ENCODE measurements around the gene LACC1. TPM values are rescaled to one million over a fixed set of nuclear protein-coding genes. Genes with fewer than 3 reads are reported as not detected.
A peak's percentile ranks its signal among the peaks of the same experiment; 100 is the strongest.

LACC1 gene
- total and polyA plus RNA-seq, 9 donors = 2.0 to 7.3 (median 5.3) TPM

DNA sequence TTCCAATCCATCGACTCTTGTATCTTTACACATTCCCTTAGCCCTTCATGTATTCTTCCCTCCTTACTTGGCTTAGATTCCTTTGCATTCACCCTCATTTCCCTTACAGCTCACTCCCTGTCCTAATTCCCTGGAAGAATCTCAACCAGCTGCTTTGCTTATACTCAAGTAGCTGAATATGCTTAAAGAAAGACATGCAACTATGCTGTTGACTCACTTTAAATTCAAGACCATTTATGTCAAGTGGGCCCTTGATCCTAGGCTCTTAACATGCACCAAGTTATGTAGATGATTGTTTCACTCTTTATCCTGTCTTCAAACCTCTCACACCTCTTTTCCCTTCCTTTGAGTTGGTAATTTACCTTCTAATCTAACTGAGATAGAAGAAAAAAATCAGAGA lies 7.5 kb upstream of the LACC1 start:
- TF ChIP-seq POLR2A (IDR thresholded peaks at IDR 0.05) = no peak
- no peak for TF ChIP-seq EP300 (IDR thresholded peaks at IDR 0.05)
- TF ChIP-seq, protein P1, sequence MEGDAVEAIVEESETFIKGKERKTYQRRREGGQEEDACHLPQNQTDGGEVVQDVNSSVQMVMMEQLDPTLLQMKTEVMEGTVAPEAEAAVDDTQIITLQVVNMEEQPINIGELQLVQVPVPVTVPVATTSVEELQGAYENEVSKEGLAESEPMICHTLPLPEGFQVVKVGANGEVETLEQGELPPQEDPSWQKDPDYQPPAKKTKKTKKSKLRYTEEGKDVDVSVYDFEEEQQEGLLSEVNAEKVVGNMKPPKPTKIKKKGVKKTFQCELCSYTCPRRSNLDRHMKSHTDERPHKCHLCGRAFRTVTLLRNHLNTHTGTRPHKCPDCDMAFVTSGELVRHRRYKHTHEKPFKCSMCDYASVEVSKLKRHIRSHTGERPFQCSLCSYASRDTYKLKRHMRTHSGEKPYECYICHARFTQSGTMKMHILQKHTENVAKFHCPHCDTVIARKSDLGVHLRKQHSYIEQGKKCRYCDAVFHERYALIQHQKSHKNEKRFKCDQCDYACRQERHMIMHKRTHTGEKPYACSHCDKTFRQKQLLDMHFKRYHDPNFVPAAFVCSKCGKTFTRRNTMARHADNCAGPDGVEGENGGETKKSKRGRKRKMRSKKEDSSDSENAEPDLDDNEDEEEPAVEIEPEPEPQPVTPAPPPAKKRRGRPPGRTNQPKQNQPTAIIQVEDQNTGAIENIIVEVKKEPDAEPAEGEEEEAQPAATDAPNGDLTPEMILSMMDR (IDR thresholded peaks at IDR 0.05) = no peak
- no peaks in the 10 kb centered on the region for H3K4me1 ChIP-seq (ENCODE audit: insufficient read depth)
- no peaks in the 10 kb centered on the region for H3K9me3 ChIP-seq
- H3K27me3 ChIP-seq = peaks cover 3% of the 10 kb centered on the region
- DNase-seq = no peak
- H3K4me3 ChIP-seq = no peak overlapping the region
- H3K36me3 ChIP-seq = no peaks in the 10 kb centered on the region
- intact Hi-C loops (cut with DNase I) = loop anchor here in 2 of 4 donors (10.0 kb wide), 3 partner anchors 67 to 797 kb away; no protein-coding TSS in a partner anchor
- WGBS, 3 donors = 92 to 100% (median 93%) methylated on average over 1 of the region's 1 CpG
- no peak overlapping the region for H3K27ac ChIP-seq

DNA sequence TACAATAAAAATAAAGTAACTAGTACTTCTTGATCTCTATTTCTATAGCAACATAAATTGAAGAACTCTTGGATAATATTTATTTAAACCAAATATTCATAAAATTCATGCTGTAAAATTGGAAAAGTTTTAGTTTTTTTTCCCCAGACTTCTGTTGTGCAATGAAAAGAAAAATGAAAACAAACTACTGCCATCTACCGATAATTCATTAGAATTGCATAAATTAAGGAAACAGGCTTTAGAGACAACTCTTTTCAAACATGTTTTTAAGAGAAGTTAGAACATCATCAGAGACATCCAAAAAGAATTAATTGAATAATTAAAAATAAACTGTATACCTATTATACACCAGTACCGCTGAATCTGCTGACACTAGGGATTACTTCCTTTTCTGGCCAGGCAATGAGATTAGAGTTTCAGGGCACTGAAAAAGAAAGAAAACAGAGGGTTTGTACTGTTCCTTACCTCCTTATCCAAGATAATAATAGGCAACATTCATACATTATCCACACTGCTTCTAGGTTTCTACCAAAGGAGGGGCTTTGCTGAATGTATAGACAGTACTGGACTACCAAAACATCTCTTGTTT lies 5.1 kb upstream of the LACC1 start:
- DNase-seq = no peak
- H3K27me3 ChIP-seq = no peaks in the 10 kb centered on the region
- peaks cover 1% of the 10 kb centered on the region for H3K4me1 ChIP-seq (ENCODE audit: insufficient read depth)
- H3K27ac ChIP-seq = no peak overlapping the region
- TF ChIP-seq EP300 (IDR thresholded peaks at IDR 0.05) = no peak
- TF ChIP-seq, protein P1 (IDR thresholded peaks at IDR 0.05) = peak in 2 of 3 donors; percentile 16 to 35
- no peak for TF ChIP-seq POLR2A (IDR thresholded peaks at IDR 0.05)
- H3K9me3 ChIP-seq = no peaks in the 10 kb centered on the region
- intact Hi-C loops (cut with DNase I) = loop anchor here in 2 of 4 donors (10.0 kb wide), 3 partner anchors 70 to 800 kb away; no protein-coding TSS in a partner anchor
- no peak overlapping the region for H3K4me3 ChIP-seq
- H3K36me3 ChIP-seq = no peaks in the 10 kb centered on the region
- 6 to 18% (median 6%) methylated on average over 2 of the region's 2 CpGs for WGBS, 3 donors

DNA sequence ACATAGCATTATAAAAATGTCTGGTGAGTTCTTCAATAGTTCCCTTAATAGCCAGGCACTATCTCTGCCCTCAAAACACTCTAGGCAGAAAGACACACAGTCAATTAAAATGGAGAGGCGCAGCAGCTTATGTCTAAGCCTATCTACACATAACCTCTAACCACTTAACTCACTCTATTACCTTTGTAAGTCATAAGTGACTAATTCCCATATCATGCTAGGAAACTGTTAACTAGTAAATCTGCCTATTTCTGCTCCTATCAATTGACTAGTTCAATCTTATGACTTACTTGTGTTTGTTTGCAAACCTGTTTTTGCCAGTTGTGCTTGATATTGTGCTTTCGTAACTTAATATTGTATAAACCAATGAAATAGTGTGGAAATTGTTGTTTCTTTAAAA lies 3.3 kb upstream of the LACC1 start:
- Histone ChIP-seq H3K27me3 (no peaks in the 10 kb centered on the region), H3K36me3 (no peaks in the 10 kb centered on the region), H3K27ac (no peak overlapping the region), H3K4me1 (ENCODE audit: insufficient read depth) (peaks cover 1% of the 10 kb centered on the region), H3K9me3 (no peaks in the 10 kb centered on the region), H3K4me3 (no peak overlapping the region)
- WGBS, 3 donors = 97 to 99% (median 98%) methylated on average over 2 of the region's 2 CpGs
- TF ChIP-seq, protein P1 (IDR thresholded peaks at IDR 0.05) = no peak
- TF ChIP-seq EP300 (IDR thresholded peaks at IDR 0.05) = no peak
- no peak for TF ChIP-seq POLR2A (IDR thresholded peaks at IDR 0.05)
- intact Hi-C loops (cut with DNase I) = loop anchor here in 2 of 4 donors (10.0 kb wide), 3 partner anchors 72 to 802 kb away; no protein-coding TSS in a partner anchor
- no peak for DNase-seq

DNA sequence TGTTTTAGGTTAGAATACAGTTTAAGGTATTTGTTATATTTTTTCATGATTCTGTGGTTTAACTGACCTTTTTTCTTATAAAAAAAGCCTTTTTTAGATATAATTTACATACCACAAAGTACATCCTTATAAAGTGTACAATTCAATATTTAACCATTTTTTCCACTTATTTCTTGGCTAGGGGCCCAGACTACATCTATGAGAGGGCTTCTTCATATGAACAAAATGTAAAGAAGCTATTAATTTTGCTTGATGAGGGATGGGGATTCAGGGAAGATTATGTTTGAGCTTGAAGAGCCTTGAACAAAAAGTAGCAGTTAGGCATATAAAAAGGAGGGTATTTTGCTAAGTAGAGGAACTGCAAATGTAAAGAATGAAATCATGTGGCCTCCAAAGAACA lies 2.4 kb upstream of the LACC1 start:
- intact Hi-C loops (cut with DNase I) = loop anchor here in 2 of 4 donors (10.0 kb wide), 3 partner anchors 73 to 803 kb away; no protein-coding TSS in a partner anchor
- H3K9me3 ChIP-seq = no peaks in the 10 kb centered on the region
- H3K27ac ChIP-seq = no peak overlapping the region
- no peak overlapping the region for H3K4me3 ChIP-seq
- H3K4me1 ChIP-seq (ENCODE audit: insufficient read depth) = peaks cover 1% of the 10 kb centered on the region
- DNase-seq = no peak
- no peaks in the 10 kb centered on the region for H3K36me3 ChIP-seq
- H3K27me3 ChIP-seq = no peaks in the 10 kb centered on the region
- TF ChIP-seq EP300 (IDR thresholded peaks at IDR 0.05) (no peak), POLR2A (IDR thresholded peaks at IDR 0.05) (no peak)
- TF ChIP-seq, protein P1 (IDR thresholded peaks at IDR 0.05) = no peak
